GM13977 (cell line): ENCODE data around the gene GTF2E1.

ENCODE experiments used
- DNase-seq: peaks from one replicate; pipeline ENCODE4 v3.0.0; 2012; ENCODE audit warnings: low spot score
- in situ Hi-C: fragments of 300-500 bp; cut with MboI; formaldehyde crosslinking; loops from one replicate; pipeline ENCODE4 v1.12.0; 2022; ENCODE audit warnings: low sequenced_read_pairs, low pct_unique_long_range_greater_than_20kb, mixed read lengths, inconsistent platforms; ENCODE audit not compliant: unreplicated experiment
- TF ChIP-seq, protein P1 (sequence below): IDR thresholded peaks from 2 replicates; pipeline ENCODE4 v1.5.1; 2012; ENCODE audit warnings: mild to moderate bottlenecking, control low read depth; ENCODE audit not compliant: insufficient read depth; ENCODE audit errors: extremely low read depth, missing control alignments

GTF2E1 gene

DNA sequence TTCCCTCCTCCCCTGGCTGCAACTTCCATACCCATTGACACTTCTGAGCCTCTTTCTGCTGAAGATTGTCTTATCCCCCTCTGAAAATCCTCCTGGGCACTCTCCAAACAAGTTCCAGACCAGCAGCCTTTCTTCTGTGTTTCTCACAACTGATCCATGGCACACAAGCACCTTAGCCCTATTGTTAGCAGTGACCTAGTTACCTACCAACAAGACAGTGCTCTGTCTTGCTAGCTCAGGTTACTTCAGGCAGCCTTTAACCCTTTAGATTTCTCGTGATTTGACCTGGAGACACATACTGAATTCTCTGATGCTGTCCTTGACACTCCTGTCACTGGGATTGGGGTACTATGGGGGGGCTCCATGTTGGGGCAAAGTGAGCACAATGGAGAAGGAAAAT is 82.1 kb downstream of the GTF2E1 start:
- TF ChIP-seq, protein P1, sequence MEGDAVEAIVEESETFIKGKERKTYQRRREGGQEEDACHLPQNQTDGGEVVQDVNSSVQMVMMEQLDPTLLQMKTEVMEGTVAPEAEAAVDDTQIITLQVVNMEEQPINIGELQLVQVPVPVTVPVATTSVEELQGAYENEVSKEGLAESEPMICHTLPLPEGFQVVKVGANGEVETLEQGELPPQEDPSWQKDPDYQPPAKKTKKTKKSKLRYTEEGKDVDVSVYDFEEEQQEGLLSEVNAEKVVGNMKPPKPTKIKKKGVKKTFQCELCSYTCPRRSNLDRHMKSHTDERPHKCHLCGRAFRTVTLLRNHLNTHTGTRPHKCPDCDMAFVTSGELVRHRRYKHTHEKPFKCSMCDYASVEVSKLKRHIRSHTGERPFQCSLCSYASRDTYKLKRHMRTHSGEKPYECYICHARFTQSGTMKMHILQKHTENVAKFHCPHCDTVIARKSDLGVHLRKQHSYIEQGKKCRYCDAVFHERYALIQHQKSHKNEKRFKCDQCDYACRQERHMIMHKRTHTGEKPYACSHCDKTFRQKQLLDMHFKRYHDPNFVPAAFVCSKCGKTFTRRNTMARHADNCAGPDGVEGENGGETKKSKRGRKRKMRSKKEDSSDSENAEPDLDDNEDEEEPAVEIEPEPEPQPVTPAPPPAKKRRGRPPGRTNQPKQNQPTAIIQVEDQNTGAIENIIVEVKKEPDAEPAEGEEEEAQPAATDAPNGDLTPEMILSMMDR = no peak
- in situ Hi-C loops = no loop called here
- no peak for DNase-seq

DNA sequence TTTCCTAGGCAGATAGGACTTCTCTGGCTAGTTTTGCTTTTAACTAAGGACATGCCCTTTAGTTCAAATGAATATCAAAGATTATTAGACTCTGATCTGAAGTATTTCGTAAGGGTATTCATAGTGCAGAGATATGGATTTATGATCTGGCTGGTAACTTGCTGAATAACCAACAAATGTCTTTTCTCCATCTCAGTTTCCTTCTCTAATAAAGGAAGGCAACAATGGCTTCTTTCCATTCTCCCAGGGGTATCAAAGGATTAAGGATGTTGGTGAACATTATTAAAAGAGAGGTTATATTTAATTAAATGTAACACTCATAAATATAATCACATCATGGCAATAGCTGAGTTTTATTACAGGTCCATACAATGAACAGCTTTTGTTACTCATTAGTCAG is 86.3 kb downstream of the GTF2E1 start:
- DNase-seq = no peak
- TF ChIP-seq, protein P1 = no peak
- in situ Hi-C loops = no loop called here

GRCh38 chr3:120831066-120831465 is 88.5 kb downstream of the GTF2E1 start:
- DNase-seq = no peak
- TF ChIP-seq, protein P1 = no peak
- in situ Hi-C loops = no loop called here
